PC-9 (cell line): Measurements from ENCODE around the gene HOXB3.

Experiments used
- EZH2 ChIP-seq: fragments of 200-600 bp; sonication (generic); IDR thresholded peaks from 2 replicates; pipeline ENCODE4 v1.8.0; 2017; ENCODE audit warnings: antibody characterized with exemption, low read depth
- TF ChIP-seq, protein P1 (sequence below): fragments of 200-600 bp; sonication (generic); conservative IDR thresholded peaks from 2 replicates; pipeline ENCODE4 v1.6.1; 2017; ENCODE audit warnings: mixed run types, antibody characterized with exemption, mild to moderate bottlenecking, moderate library complexity

DNA sequence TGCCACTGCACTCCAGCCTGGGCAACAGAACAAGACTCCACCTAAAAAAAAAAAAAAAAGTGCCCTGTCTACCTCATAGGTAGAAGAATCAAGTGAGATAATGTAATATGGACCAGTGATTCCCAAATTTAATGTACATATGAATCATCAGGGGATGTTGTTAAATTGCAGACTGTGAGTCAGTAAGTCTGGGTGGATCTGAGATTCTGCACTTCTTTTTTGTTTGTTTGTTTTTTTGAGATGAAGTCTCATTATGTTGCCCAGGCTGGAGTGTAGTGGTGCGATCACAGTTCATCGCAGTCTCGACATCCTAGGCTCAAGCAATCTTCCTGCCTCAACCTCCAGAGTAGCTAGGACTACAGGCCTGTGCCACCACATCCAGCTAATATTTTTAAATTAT lies 90.8 kb downstream of the HOXB3 start:
- TF ChIP-seq EZH2: no peak
- TF ChIP-seq, protein P1, sequence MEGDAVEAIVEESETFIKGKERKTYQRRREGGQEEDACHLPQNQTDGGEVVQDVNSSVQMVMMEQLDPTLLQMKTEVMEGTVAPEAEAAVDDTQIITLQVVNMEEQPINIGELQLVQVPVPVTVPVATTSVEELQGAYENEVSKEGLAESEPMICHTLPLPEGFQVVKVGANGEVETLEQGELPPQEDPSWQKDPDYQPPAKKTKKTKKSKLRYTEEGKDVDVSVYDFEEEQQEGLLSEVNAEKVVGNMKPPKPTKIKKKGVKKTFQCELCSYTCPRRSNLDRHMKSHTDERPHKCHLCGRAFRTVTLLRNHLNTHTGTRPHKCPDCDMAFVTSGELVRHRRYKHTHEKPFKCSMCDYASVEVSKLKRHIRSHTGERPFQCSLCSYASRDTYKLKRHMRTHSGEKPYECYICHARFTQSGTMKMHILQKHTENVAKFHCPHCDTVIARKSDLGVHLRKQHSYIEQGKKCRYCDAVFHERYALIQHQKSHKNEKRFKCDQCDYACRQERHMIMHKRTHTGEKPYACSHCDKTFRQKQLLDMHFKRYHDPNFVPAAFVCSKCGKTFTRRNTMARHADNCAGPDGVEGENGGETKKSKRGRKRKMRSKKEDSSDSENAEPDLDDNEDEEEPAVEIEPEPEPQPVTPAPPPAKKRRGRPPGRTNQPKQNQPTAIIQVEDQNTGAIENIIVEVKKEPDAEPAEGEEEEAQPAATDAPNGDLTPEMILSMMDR: no peak
